Natural killer cell (primary cell): ENCODE measurements around the gene DST. TPM values are rescaled to one million over a fixed set of nuclear protein-coding genes. Genes with fewer than 3 reads are reported as not detected.

Experiments used
- ATAC-seq, 3 donors: fragments of 150-1000 bp in 2 of 3; fragments of 200-7000 bp in 1 of 3; cut with Tn5 transposase; 1 replicate in 1 of 3; 2 replicates in 2 of 3; pipeline ENCODE4 v1.10.0; 2021; ENCODE audit warnings: mild to moderate bottlenecking in 2 of 3, moderate library complexity in 2 of 3
- DNase-seq, 2 donors: peaks; one replicate each; pipeline versions ENCODE4 v3.0.0 to v3.0.0-alpha.2; 2013 to 2021; ENCODE audit warnings: mixed read lengths in 1 of 2
- H3K27ac ChIP-seq: one replicate; pipeline ENCODE4 v1.5.1; 2013; ENCODE audit warnings: mild to moderate bottlenecking, low read length
- H3K27me3 ChIP-seq: one replicate; pipeline ENCODE4 v1.6.1; 2013; ENCODE audit warnings: low read length; ENCODE audit not compliant: control insufficient read depth, insufficient read depth
- H3K36me3 ChIP-seq: one replicate; pipeline ENCODE4 v1.6.1; 2013; ENCODE audit warnings: low read length; ENCODE audit not compliant: control insufficient read depth, insufficient read depth
- H3K4me1 ChIP-seq: one replicate; pipeline ENCODE4 v1.6.1; 2013; ENCODE audit warnings: low read length; ENCODE audit not compliant: control insufficient read depth, insufficient read depth
- H3K4me3 ChIP-seq: one replicate; pipeline ENCODE4 v1.5.1; 2013; ENCODE audit warnings: low read length
- H3K9me3 ChIP-seq: one replicate; pipeline ENCODE4 v1.6.1; 2013; ENCODE audit warnings: low read length; ENCODE audit not compliant: control insufficient read depth, insufficient read depth
- H3K27ac Mint-ChIP-seq, 2 donors: one replicate each; pipeline ENCODE4 v1.8.0; 2022; ENCODE audit warnings: mild to moderate bottlenecking in 2 of 2, mixed read lengths in 2 of 2, moderate library complexity in 1 of 2
- H3K27me3 Mint-ChIP-seq, 2 donors: one replicate each; pipeline ENCODE4 v1.8.0; 2022; ENCODE audit warnings: low read depth in 2 of 2, mixed read lengths in 2 of 2
- H3K36me3 Mint-ChIP-seq: one replicate; pipeline ENCODE4 v1.8.0; 2022; ENCODE audit warnings: mixed read lengths
- H3K4me1 Mint-ChIP-seq, 2 donors: one replicate each; pipeline ENCODE4 v1.8.0; 2022; ENCODE audit warnings: mixed read lengths in 2 of 2
- H3K4me3 Mint-ChIP-seq: one replicate; pipeline ENCODE4 v1.8.0; 2022; ENCODE audit warnings: mild to moderate bottlenecking, moderate library complexity, mixed read lengths
- H3K9me3 Mint-ChIP-seq, 2 donors: one replicate each; pipeline ENCODE4 v1.8.0; 2022; ENCODE audit warnings: mixed read lengths in 2 of 2
- CTCF ChIP-seq: fragments of 200-600 bp; IDR thresholded peaks from one replicate; pipeline ENCODE4 v1.8.0; 2022; ENCODE audit warnings: antibody characterized with exemption
- WGBS: methylation state at CpG from one replicate; pipeline ENCODE4 v1.1.7; 2013; ENCODE audit warnings: missing lambda C conversion rate; ENCODE audit not compliant: insufficient coverage; 5-methylcytosine and 5-hydroxymethylcytosine counted together
- intact Hi-C: fragments of 100-400 bp; cut with micrococcal nuclease; formaldehyde crosslinking; loops from one replicate; pipeline ENCODE4 v1.14.2; 2022
- total RNA-seq, 4 donors: library from RNA; stranded (reverse); fragments of 120-200 nt in 1 of 4; gene quantifications; one replicate each; pipeline versions ENCODE4 v1.2.3 to v1.2.4, GENCODE V29; 2013 to 2022

The DST gene
- total RNA-seq, 3 donors from 2014 or later (not counting 1 experiment from before 2014, with no cell fraction given) = 5.6 to 14.7 (median 8.9) TPM

- 93% methylated on average over 11 of the region's 13 CpGs for WGBS
- H3K36me3 ChIP-seq = no peaks in the 10 kb centered on the region
- intact Hi-C loops = no loop called here
- ATAC-seq = no peak
- no peaks in the 10 kb centered on the region for H3K36me3 Mint-ChIP-seq
- H3K27ac ChIP-seq = no peak overlapping the region
- no peaks in the 10 kb centered on the region for H3K4me1 ChIP-seq
- no peak overlapping the region for H3K4me3 Mint-ChIP-seq
- no peaks in the 10 kb centered on the region for H3K9me3 Mint-ChIP-seq
- no peaks in the 10 kb centered on the region for H3K9me3 ChIP-seq
- no peaks in the 10 kb centered on the region for H3K27me3 ChIP-seq
- no peak overlapping the region for H3K4me3 ChIP-seq
- H3K4me1 Mint-ChIP-seq = peaks cover 0 to 6% of the 10 kb centered on the region in 2 donors
- no peaks in the 10 kb centered on the region for H3K27me3 Mint-ChIP-seq
- no peak overlapping the region for H3K27ac Mint-ChIP-seq
- no peak for TF ChIP-seq CTCF
- DNase-seq = no peak
These were observed 183.5 kb downstream of the DST start for GRCh38 chr6:56459030-56459805.

GRCh38 chr6:56458324-56458884 lies 184.3 kb downstream of the DST start:
- Histone ChIP-seq H3K9me3 (no peaks in the 10 kb centered on the region), H3K27ac (no peak overlapping the region), H3K36me3 (no peaks in the 10 kb centered on the region), H3K4me1 (no peaks in the 10 kb centered on the region), H3K4me3 (no peak overlapping the region), H3K27me3 (no peaks in the 10 kb centered on the region)
- DNase-seq = no peak
- no peak overlapping the region for H3K4me3 Mint-ChIP-seq
- H3K4me1 Mint-ChIP-seq = peaks cover 0 to 6% of the 10 kb centered on the region in 2 donors
- H3K27me3 Mint-ChIP-seq = no peaks in the 10 kb centered on the region
- H3K27ac Mint-ChIP-seq = no peak overlapping the region
- TF ChIP-seq CTCF = no peak
- H3K9me3 Mint-ChIP-seq = peaks cover 0 to 2% of the 10 kb centered on the region in 2 donors
- intact Hi-C loops = no loop called here
- ATAC-seq = no peak
- no peaks in the 10 kb centered on the region for H3K36me3 Mint-ChIP-seq
- 92% methylated on average over 5 of the region's 5 CpGs for WGBS

GRCh38 chr6:56456785-56457184 lies 185.9 kb downstream of the DST start:
- Histone ChIP-seq H3K9me3 (no peaks in the 10 kb centered on the region), H3K4me1 (no peaks in the 10 kb centered on the region), H3K36me3 (no peaks in the 10 kb centered on the region), H3K4me3 (no peak overlapping the region), H3K27ac (no peak overlapping the region), H3K27me3 (no peaks in the 10 kb centered on the region)
- Mint-ChIP-seq H3K27me3 (no peaks in the 10 kb centered on the region), H3K36me3 (no peaks in the 10 kb centered on the region), H3K4me1 (peaks cover 0 to 6% of the 10 kb centered on the region in 2 donors), H3K27ac (no peak overlapping the region), H3K9me3 (peaks cover 0 to 2% of the 10 kb centered on the region in 2 donors), H3K4me3 (no peak overlapping the region)
- intact Hi-C loops = no loop called here
- no peak for DNase-seq
- 71% methylated on average over 1 of the region's 2 CpGs for WGBS
- no peak for TF ChIP-seq CTCF
- ATAC-seq = no peak
